OCI-M1 (cell line): ENCODE measurements around the gene ZNF804A.
"Not testable (repeated sequence)": the region's sequence is repeated elsewhere in the genome, so short reads cannot be mapped to it uniquely, and the experiment has no call there.

Experiments
- DNase-seq: peaks from one replicate; lab custom pipeline; 2025; lab: John Stamatoyannopoulos, UW

Gene ZNF804A

GRCh38 chr2:184721881-184722280, 123.6 kb downstream of the ZNF804A start:
- DNase-seq: no peak

DNA sequence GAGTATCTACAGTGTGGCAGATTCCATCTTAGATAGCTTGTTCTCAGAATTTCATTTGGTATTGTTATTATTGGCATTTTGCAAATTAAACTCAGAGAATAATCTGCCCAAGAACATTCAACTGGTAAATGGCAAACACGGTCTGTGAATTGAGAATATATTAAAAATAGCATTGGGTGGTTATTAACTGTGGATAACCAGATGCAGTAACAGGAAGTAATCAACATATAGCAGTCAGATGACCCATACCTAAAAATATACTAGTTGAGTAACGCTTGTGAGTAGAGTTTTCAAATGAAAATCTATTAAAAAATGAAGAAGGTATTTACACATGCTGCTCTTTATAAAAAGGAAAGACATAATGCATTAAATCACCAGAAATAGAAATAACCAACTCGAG, 129.5 kb downstream of the ZNF804A start:
- DNase-seq: no peak

DNA sequence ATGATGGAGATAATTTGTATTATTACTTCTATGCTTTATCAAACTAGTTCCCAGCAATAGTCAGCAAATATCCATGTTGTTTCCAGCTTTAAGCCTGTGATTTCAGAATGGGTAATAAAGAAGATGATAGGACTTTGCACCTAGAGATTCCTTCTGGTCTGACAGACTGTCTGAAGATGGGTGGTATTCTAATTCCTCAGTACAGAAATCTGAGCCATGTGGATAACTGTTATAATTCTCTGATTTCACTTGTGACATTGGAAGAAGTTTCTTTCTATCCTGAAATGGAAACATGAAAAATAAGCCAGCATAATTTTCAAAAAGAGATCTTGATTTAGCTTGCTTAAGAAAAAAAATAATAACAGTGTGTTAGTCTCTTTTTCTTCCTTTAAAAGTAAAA, 130.1 kb downstream of the ZNF804A start:
- no peak for DNase-seq

DNA sequence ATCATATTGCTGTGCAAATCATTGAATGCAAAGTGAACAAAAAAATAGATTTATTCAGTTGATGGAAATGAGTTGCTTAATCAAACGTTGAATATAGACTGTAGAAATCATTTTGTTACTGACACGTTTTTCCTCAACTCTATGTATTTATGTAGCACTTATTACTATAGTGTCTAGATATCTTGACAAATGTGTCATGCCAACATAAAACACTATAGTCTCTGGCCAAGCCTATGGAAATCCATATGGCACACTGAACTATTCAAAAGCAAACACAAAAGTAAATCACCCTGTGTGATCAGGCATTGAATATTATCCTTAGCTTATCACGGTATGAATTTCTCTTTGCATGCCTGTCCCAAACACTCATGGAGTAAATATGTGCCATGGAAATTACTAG, 131.3 kb downstream of the ZNF804A start:
- DNase-seq: no peak

GRCh38 chr2:184730288-184730687, 132.0 kb downstream of the ZNF804A start:
- DNase-seq: no peak

DNA sequence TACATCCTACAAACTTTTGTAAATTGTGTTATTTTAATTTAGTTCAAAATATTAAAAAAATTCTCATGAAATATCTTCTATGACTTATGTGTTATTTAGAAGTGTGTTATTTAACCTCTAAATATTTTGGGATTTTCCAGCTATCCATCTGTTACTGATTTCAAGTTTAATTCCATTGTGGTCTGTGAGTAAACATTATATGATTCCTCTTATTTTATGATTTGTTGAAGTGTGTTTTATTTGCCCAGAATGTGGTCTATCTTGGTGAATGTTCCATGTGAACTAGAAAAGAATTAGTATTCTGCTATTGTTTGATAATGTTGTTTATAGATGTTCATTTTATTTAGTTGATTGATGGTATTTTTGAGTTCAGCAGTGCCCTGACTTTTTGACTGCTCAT, 136.0 kb downstream of the ZNF804A start:
- DNase-seq: no peak

- DNase-seq: peak; percentile 29
Observed at GRCh38 chr2:184735611-184736010, 137.3 kb downstream of the ZNF804A start.

- DNase-seq: no peak
Observed at GRCh38 chr2:184743096-184743495, 144.8 kb downstream of the ZNF804A start.

DNA sequence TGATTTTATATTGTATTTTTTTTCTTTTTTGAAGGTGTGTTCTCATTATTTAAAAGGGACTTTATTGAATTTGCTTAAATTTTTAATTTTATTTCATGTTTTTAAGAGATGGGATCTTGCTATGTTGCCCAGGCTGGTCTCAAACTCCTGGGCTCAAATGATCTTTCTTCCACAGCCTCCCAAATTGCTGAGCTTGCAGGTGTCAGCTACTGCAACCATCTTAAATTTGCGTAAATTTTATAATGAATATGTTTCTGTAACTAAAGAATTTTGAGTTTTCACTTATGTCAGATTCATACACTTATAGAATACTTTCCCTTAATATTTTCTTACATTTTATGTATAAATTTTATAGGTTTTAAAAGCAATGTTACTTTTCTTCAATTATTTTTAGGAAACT, 157.8 kb downstream of the ZNF804A start:
- DNase-seq: no peak

DNA sequence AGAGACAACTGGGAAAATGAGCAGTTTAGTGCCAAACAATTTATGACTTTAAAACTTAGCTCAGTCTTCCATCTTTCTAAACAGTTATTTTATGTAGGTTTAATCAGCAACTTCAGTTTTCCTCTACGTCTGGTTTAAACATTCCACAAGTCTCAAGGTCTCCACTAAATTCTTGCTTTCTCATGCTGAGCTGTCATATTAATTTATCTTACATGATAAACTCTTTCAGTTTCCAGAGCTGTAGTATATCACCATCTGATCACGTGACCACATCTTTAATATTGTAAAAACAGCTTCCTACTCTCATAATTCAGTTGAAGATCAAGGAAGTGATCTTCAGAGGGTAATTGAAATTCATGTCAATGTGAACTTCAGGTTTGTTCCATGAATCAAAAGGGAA, 158.6 kb downstream of the ZNF804A start:
- peak; percentile 87 for DNase-seq

DNA sequence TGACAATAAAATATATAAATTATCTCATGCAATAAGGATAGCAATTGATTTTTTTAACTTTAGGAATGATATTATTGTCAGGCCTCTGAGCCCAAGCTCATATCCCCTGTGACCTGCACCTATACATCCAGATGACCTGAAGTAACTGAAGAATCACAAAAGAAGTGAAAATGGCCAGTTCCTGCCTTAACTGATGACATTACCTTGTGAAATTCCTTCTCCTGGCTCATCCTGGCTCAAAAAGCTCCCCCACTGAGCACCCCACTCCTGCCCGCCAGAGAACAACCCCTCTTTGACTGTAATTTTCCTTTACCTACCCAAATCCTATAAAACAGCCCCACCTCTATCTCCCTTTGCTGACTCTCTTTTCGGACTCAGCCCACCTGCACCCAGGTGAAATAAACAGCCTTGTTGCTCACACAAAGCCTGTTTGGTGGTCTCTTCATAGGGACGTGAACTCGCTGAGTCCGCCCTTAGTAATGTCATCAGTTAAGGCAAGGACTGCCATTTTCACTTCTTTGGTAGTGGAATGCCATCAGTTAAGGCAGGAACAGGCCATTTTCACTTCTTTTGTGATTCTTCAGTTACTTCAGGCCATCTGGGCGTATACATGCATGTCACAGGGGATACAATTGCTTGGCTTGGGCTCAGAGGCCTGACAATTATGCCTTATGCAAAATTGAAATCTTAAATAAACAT, 161.4 kb downstream of the ZNF804A start:
- DNase-seq: not testable (repeated sequence)

- DNase-seq: no peak
Observed at GRCh38 chr2:184760931-184761330, 162.6 kb downstream of the ZNF804A start.

GRCh38 chr2:184765112-184765895, 167.0 kb downstream of the ZNF804A start:
- DNase-seq: peak; percentile 90

DNA sequence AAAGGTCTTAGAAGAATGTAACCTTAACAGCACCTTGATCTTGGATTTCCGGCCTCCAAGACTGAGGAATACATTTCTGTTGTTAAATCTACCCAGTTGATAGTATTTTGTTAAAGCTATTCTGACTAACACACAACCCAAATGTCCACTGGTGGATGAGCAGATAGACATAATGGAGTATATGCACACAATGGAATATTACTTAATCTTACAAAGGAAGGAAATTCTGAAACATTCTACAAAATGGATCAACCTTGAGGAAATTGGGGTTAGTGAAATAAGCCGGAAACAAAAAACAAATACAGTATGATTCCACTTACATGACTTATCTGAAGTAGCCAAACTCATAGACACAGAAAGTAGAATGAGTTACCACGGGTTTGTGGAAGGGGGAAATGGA, 168.7 kb downstream of the ZNF804A start:
- peak; percentile 45 for DNase-seq

DNA sequence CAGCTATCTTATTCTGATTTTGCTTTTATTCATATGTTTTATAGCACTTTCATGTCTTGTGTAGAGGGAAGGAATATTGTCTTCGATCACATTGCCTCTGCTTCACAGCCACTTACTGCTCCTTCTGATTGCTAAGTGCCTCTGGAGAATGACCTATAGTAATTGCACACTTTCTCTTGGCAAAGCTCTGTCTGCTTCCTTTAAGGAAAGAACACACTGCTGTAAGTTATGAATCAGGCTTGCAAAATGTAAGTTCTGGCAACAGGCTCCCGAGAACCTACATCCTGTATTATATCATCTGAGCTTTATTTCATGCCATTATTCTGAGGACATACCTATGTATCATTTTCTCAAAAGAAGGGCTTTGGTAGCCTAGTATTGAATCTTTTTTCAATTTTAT, 170.7 kb downstream of the ZNF804A start:
- DNase-seq: no peak

DNA sequence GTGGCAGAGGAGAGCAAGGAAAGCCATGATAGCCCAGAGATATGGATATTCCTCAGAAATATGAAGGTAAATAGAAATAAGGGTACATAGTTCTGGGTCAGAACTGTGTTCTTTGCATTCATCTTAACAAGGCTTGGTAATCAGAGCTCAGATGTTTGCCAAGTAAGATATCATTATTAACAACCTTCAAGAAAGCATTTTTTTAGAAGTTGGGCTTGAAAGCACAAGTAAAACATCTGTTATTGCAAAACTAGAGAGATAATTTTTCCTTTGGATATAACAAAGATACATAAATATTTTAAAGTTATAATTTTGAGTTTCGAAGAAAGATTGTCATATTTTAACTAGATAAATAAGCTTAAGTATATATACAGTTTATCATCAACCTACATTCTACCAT, 171.4 kb downstream of the ZNF804A start:
- DNase-seq: no peak

GRCh38 chr2:184779777-184780176, 181.4 kb downstream of the ZNF804A start:
- DNase-seq: no peak

GRCh38 chr2:184780384-184780783, 182.1 kb downstream of the ZNF804A start:
- no peak for DNase-seq

DNA sequence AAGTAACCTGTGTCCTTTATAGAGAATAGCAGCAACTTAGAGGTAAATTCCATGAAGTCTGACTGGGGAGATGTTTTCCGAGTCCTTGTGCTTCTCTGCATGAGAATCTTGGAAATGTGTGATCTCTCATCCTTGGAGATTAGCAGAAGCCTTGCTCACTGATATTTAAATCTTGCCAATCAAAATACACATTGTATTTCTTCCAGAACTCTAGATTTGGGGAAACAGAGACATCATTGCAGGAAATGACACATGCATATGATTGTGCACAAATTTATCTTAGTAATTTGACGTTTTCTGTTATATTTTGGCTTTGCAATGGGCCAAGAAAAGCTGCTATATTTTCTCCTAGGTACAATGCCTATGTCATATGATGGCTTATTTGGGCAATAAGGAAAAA, 182.6 kb downstream of the ZNF804A start:
- no peak for DNase-seq

DNA sequence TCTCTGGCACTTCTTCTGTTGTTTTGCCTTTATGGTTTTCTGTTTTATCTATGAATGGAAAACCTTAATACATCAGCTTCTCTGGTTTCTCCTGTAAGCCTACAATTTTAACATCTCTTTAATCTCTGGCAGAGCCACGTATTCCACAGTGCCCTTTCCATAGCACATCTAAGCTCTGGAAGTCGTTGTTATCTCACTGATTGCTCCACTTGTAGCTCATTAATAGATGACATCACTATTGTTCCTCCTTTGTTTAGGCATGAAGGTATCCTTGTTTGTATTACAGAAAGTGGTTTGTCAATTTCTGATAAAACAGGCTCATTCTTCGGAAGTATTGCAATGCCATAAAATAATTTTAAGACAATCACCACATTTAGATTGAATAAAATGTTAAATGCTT, 185.2 kb downstream of the ZNF804A start:
- no peak for DNase-seq

GRCh38 chr2:184793176-184793575, 194.8 kb downstream of the ZNF804A start:
- DNase-seq: no peak

DNA sequence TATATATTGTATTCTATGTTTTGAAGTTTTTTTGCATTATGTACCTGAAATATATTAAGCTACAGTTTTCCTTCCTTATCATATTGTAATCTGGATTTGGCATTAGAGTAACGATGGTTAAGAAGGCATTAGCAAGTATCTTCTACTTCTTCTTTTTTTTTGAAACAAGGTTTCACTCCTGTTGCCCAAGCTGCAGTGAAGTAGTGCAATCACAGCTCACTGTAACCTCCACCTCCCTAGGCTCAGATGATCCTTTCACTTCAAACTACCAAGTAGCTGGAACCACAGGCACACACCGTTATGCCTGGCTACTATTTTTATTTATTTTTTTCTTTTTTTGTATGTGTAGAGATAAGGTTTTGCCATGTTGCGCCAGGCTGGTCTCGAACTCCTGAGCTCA, 201.1 kb downstream of the ZNF804A start:
- DNase-seq: no peak

DNA sequence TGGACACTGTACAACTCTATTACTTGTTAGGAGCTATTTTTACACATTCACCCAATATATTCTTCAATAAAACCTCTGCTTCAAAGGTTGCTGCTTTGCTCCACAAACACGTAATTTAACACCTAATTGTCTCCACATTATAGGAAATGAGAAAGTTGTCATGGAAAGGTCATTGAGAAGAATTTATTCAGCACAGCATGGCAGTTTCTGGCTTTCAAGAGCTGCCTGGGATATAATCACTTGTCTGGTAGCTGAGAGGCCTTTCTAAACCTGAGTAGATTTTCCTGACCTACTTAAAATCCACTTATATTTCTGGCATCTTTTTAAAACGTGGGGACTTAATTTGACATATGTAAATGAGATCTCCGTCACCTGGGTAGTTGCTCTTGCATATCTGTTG, 216.1 kb downstream of the ZNF804A start:
- no peak for DNase-seq

- no peak for DNase-seq
Observed at GRCh38 chr2:184815824-184816223, 217.5 kb downstream of the ZNF804A start.
